HepG2 (cell line): ENCODE measurements around the gene GIPC1. TPM values are rescaled to one million over a fixed set of nuclear protein-coding genes. Genes with fewer than 3 reads are reported as not detected.

ENCODE experiments used
- AGO1 ChIP-seq: fragments of 200-400 bp; formaldehyde crosslinking; IDR thresholded peaks from 2 replicates; pipeline ENCODE4 v1.6.1; 2017; ENCODE audit warnings: mild to moderate bottlenecking, low read depth, low read length, moderate library complexity; ENCODE audit not compliant: poor library complexity, severe bottlenecking
- ATF6 ChIP-seq: sonication (generic); formaldehyde crosslinking; conservative IDR thresholded peaks from 2 replicates; pipeline ENCODE4 v1.4.0; 2020; ENCODE audit warnings: missing genetic modification reagents
- CBFB ChIP-seq: sonication (generic); formaldehyde crosslinking; IDR thresholded peaks from 2 replicates; pipeline ENCODE4 v1.4.0; 2020; ENCODE audit warnings: missing genetic modification reagents
- FOSL1 ChIP-seq: sonication (generic); formaldehyde crosslinking; IDR thresholded peaks from 2 replicates; pipeline ENCODE4 v1.9.0; 2021; ENCODE audit warnings: missing genetic modification reagents, borderline replicate concordance
- KAT8 ChIP-seq: IDR thresholded peaks from 2 replicates; pipeline ENCODE4 v1.6.1; 2016; ENCODE audit warnings: missing genetic modification reagents, missing compliant biosample characterization
- MED13 ChIP-seq: sonication (generic); formaldehyde crosslinking; IDR thresholded peaks from 2 replicates; pipeline ENCODE4 v1.5.0; 2020; ENCODE audit warnings: missing genetic modification reagents
- MTA3 ChIP-seq: sonication (generic); formaldehyde crosslinking; IDR thresholded peaks from 2 replicates; pipeline ENCODE4 v1.4.0; 2020; ENCODE audit warnings: missing genetic modification reagents
- NFRKB ChIP-seq: fragments of 450-650 bp; IDR thresholded peaks from 2 replicates; pipeline ENCODE4 v1.6.1; 2017
- NR1H2 ChIP-seq: sonication (generic); formaldehyde crosslinking; IDR thresholded peaks from 2 replicates; pipeline ENCODE4 v1.8.1; 2022; ENCODE audit warnings: low read depth, missing genetic modification reagents, borderline replicate concordance
- PITX1 ChIP-seq: sonication (generic); formaldehyde crosslinking; IDR thresholded peaks from 2 replicates; pipeline ENCODE4 v1.5.1; 2020; ENCODE audit warnings: mild to moderate bottlenecking, missing genetic modification reagents
- RBM39 ChIP-seq: fragments of 200-400 bp; formaldehyde crosslinking; IDR thresholded peaks from one replicate; pipeline ENCODE4 v1.6.1; 2018; ENCODE audit warnings: antibody characterized with exemption, mild to moderate bottlenecking, low read depth, low read length; ENCODE audit not compliant: poor library complexity, severe bottlenecking
- TBX2 ChIP-seq: sonication (generic); formaldehyde crosslinking; IDR thresholded peaks from 2 replicates; pipeline ENCODE4 v1.5.0; 2020; ENCODE audit warnings: missing genetic modification reagents, mild to moderate bottlenecking, borderline replicate concordance
- ZFP36 ChIP-seq: fragments of 150-350 bp; IDR thresholded peaks from 2 replicates; pipeline ENCODE4 v1.6.1; 2018; ENCODE audit warnings: borderline replicate concordance, low read length, low read depth; ENCODE audit not compliant: partially characterized antibody
- ZMYM4 ChIP-seq: sonication (generic); formaldehyde crosslinking; IDR thresholded peaks from 2 replicates; pipeline ENCODE4 v1.8.1; 2023; ENCODE audit warnings: mild to moderate bottlenecking, missing genetic modification reagents
- ZNF256 ChIP-seq: sonication (generic); formaldehyde crosslinking; conservative IDR thresholded peaks from 2 replicates; pipeline ENCODE4 v1.4.0; 2020; ENCODE audit warnings: missing genetic modification reagents
- ZNF281 ChIP-seq: sonication (generic); formaldehyde crosslinking; IDR thresholded peaks from 2 replicates; pipeline ENCODE4 v1.4.0; 2020; ENCODE audit warnings: missing genetic modification reagents, borderline replicate concordance
- ZNF572 ChIP-seq: sonication (generic); formaldehyde crosslinking; IDR thresholded peaks from 2 replicates; pipeline ENCODE4 v1.5.1; 2020; ENCODE audit warnings: mild to moderate bottlenecking, missing genetic modification reagents
- ZNF609 ChIP-seq: sonication (generic); formaldehyde crosslinking; IDR thresholded peaks from 2 replicates; pipeline ENCODE4 v1.4.0; 2020; ENCODE audit warnings: mild to moderate bottlenecking, missing genetic modification reagents, borderline replicate concordance
- ZNF746 ChIP-seq: sonication (generic); formaldehyde crosslinking; IDR thresholded peaks from 2 replicates; pipeline ENCODE4 v1.8.0; 2022; ENCODE audit warnings: mild to moderate bottlenecking, missing genetic modification reagents
- ZNF790 ChIP-seq: sonication (generic); formaldehyde crosslinking; IDR thresholded peaks from 2 replicates; pipeline ENCODE4 v1.8.0; 2022; ENCODE audit warnings: missing genetic modification reagents, mild to moderate bottlenecking, borderline replicate concordance
- ZNF792 ChIP-seq: IDR thresholded peaks from 2 replicates; pipeline ENCODE4 v1.6.1; 2016
- ZSCAN25 ChIP-seq: sonication (generic); formaldehyde crosslinking; IDR thresholded peaks from 2 replicates; pipeline ENCODE4 v1.8.0; 2022; ENCODE audit warnings: mild to moderate bottlenecking, missing genetic modification reagents
- polyA plus RNA-seq, 8 experiments: library from polyadenylated mRNA; depleted of rRNA in 3 of 8; stranded (reverse) in 7 of 8; unstranded in 1 of 8; fragments of >200 nt; fragmentation: Illumina TruSeq in 4 of 8; extraction: Trizol in 4 of 8; gene quantifications; 2 replicates each; pipeline versions ENCODE4 v1.2.1 to v1.2.3, GENCODE V29; 2011 to 2016; ENCODE audit warnings: low read depth in 4 of 8, missing spikeins in 1 of 8, mixed read lengths in 1 of 8; ENCODE audit not compliant: insufficient read depth in 1 of 8
- total RNA-seq, 5 experiments: library from RNA; depleted of rRNA; stranded (reverse); fragments of >200 nt; fragmentation: Illumina TruSeq; extraction: Trizol; gene quantifications; 2 replicates each; pipeline ENCODE4 v1.2.3, GENCODE V29; 2016; ENCODE audit warnings: low read depth in 1 of 5

The GIPC1 gene
- total and polyA plus RNA-seq, 2 of the 13 experiments (the other 11 are each of a cell fraction or from before 2014, with no cell fraction given) = 27.1 to 48.1 TPM

GRCh38 chr19:14519860-14520407, 24.0 kb upstream of the GIPC1 start (continued):
- no peak for TF ChIP-seq ZNF572
- TF ChIP-seq ZNF609 (CRISPR knock-in tag) = peak; percentile 48; the same call in 1 of the 2 replicates
- peak; percentile 79 for TF ChIP-seq KAT8 (CRISPR knock-in tag)
- no peak for TF ChIP-seq NR1H2 (CRISPR knock-in tag)
- TF ChIP-seq MED13 (CRISPR knock-in tag) = peak; percentile 73; the same call in 1 of the 2 replicates
- TF ChIP-seq ZNF281 (CRISPR knock-in tag) = peak; percentile 70
- TF ChIP-seq MTA3 (CRISPR knock-in tag) = no peak
- TF ChIP-seq NFRKB = no peak
- TF ChIP-seq ZNF746 (CRISPR knock-in tag) = no peak
- 0 out of 2 replicates have a peak, but pooled peaks have one; percentile 34 for TF ChIP-seq CBFB
- peak; percentile 100 for TF ChIP-seq ZNF792 (CRISPR knock-in tag)
- no peak for TF ChIP-seq RBM39
- no peak for TF ChIP-seq ATF6 (CRISPR knock-in tag)
- peak; percentile 63; the same call in 1 of the 2 replicates for TF ChIP-seq FOSL1 (CRISPR knock-in tag)
- TF ChIP-seq ZSCAN25 = no peak
- no peak for TF ChIP-seq AGO1
- no peak for TF ChIP-seq ZNF790 (CRISPR knock-in tag)
- TF ChIP-seq ZFP36 = no peak
- peak; percentile 39; the same call in 1 of the 2 replicates for TF ChIP-seq PITX1 (CRISPR knock-in tag)
- TF ChIP-seq ZMYM4 (CRISPR knock-in tag) = peak; percentile 50; the same call in 1 of the 2 replicates
- TF ChIP-seq ZNF256 (CRISPR knock-in tag) = no peak
- TF ChIP-seq TBX2 (CRISPR knock-in tag) = peak; percentile 71
